ENCODE measurements around the gene TOP1.
"Not testable (repeated sequence)": the region's sequence is repeated elsewhere in the genome, so short reads cannot be mapped to it uniquely, and the experiment has no call there.

The TOP1 gene

DNA sequence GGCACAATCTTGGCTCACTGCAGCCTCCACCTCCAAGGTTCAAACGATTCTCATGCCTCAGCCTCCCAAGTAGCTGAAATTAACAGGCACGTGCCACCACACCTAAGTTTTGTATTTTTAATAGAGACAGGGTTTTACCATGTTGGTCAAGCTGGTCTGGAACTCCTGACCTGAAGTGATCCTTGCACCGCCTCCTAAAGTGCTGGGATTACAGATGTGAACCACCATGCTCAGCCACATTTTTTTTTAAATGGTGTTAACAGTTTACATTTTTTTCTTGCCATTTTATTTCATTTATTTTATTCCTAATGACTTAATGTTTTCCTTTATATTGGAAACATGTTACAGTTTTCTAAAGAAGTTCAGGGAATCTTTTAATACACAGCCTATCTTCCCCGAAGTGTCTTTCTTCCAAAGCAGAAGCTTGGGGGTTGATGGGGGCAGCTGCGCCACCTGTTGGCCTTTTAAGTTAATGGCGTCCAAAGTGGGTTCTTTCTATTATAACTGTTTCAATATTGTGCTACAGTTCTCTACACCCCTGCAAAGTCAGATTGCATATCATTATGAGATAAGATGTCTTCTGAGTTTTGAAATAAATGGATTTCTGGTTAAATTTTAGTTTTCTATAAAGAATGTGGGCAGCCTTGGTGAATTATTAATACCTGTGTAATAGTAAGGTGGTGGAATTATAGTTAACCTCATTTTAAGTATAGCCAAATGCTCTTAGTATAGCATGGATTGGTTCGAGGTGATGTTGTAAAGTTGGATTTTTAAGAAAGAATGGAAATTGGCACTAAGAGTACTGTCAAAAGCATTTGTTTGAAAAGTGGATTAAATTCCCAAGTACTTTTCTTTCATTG lies 66.7 kb downstream of the TOP1 start:
- peak; percentile 46 for FAIRE-seq

DNA sequence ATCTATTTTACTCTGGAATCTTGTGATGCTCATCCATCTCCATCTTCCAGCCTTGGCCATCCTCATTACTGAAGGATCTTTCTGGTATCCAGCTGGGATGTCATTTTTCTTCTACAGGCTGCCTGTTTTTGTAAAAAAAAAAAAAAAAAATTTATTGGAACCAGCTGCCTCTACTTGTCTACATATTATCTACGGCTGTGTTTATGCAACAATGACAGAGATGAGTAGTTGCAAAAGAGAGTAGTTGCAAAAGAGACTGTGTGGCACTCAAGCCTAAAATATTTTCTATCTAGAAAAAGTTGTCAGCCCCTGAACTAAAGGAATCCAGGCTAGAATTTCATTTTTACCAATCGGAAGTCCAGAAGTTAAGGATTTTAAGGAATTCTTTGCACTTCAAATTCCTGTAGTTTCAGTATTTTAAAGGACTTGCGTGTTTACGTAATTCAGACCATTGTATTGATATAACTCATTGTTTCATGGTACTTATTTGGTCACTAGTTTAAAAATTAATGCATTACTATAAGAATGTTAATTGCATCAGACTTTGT lies 70.2 kb downstream of the TOP1 start:
- no peak for FAIRE-seq

DNA sequence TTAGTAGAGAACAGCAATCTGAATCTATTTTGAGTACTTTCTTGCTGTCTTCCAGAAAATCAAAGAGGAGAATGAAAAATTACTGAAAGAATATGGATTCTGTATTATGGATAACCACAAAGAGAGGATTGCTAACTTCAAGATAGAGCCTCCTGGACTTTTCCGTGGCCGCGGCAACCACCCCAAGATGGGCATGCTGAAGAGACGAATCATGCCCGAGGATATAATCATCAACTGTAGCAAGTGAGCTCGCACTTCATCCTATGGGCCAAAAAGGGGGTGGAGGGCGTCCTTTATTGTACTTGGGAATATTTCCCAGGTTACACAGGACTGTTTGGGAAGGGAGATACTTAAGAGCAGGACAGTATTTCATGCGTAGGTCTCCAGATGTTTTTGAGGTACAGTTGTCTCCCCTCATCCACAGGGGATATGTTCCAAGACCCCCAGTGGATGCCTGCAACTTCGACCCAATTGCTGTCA lies 71.4 kb downstream of the TOP1 start:
- FAIRE-seq: no peak

DNA sequence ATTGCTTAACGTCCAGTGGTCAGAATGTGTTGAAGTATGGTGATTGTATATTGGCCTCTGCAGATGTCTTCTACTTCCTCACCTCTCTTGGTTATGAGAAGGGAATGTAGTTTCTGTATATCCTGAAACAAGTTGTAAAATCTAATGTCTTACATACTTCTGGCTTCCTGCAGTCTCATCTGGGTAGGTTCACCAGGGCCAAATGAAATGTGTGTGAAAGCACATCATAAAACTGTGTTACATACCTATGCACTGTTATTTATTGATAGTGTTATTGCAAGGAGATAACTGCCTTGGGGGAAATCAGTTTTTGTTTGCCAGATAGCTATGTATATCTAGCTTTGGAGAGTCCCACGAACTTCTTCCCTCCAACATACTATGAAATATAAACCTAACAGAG lies 73.0 kb downstream of the TOP1 start:
- FAIRE-seq: no peak

DNA sequence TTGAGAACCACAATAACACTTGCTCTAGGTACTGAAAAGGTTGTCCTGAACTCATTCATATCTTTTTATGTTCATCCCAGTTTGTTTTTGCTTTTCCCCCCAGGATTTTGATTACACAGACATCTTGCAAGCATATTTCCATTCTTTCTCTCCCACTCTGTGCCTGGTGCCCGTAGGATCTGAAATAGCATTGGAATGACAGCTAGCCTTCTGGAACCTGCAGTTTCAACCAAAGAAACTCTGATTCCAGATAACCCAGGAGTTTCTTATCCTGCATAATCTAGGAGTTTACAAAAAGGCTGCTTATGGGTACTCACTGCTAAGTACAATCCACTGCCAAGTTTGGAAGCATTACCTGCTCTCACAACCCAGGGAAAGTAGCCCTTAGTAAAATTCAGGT lies 79.9 kb downstream of the TOP1 start:
- no peak for FAIRE-seq

DNA sequence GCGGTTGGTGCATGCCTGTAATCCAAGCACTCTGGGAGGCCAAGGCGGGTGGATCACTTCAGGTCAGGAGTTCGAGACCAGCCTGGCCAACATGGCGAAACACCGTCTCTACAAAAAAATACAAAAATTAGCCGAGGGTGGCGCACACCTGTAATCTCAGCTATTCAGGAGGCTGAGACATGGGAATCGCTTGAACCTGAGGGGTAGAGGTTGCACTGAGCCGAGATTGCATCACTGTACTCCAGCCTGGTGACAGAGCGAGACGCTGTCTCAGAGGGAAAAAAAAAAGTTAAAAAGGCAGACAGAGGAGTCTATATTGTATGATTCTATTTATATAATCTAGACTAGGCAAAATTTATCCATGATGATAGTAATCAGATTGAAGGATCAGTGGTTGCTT lies 81.4 kb downstream of the TOP1 start:
- no peak for FAIRE-seq

DNA sequence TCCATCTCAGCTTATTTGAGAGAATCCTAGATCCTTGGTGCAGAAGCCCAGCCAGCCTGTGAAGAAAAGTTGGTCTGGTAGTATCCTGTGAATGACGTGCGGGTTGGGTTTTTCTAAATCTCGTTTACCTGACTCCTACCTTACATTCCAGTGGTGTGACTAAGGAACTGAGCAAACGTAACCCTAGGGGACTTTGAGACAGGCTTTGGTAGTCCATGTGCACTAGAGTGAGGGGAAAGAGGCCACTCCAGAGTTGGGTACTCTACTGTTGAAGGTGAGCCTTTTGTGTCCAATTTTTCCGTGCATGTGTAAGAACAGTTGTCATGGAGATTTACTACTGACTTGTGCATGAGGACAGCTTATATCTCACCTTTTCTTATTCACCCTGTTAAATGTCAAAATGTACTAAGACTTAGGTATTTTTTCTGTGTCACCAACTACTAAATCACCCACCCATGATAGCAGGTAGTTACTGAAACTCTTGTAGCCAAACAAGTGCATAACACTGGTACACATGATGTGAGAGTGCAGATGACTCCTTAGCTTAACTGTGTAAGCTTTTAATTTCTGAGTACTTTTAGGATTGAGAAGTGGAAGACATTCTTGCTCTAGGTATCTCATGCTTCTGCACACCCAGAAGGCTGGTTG lies 82.4 kb downstream of the TOP1 start:
- no peak for FAIRE-seq

DNA sequence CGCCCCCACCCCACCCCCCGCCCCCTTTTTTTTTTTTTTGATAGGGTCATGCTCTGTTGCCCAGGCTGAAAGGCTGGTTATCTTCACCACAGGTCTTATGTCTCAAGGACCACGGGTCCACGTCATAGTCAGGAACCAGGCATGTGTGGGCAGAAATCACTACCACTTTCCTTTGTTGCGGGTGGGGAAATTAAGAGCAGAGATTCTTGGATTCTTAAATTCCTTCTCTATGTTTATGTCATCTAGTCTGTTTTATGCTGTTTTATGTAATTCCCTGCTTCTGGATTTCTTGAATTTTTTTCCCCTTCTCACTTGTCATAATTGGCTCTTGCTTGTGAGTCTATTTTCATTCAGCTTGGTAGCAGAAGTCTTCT lies 82.9 kb downstream of the TOP1 start:
- FAIRE-seq: no peak

DNA sequence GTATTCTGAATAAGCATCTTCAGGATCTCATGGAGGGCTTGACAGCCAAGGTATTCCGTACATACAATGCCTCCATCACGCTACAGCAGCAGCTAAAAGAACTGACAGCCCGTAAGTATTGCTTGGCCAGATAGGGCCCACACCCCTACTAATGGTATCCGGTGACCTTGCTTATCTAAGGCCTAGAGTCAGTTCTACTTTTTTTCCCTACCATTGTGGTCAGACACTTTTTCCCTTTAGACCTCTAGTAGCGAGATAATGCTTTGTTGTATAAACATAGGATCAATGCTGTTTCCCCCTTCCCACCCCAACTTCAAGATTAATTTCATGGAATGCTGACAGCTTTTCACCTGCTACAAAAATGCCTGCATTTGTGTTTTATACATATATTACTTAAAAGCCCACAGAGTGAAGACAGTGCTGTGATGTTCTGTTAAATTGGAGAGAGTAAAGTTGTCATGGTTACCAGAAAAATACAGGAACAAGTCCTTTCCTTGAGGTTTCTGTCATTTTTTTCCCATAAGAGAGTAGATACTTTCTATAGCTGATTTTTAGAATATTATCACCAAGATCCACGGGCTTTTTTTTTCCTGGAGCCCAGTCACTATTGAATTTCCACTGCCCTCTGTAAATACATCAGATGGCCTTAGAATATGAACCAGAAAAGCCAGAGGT lies 87.8 kb downstream of the TOP1 start:
- FAIRE-seq: no peak

DNA sequence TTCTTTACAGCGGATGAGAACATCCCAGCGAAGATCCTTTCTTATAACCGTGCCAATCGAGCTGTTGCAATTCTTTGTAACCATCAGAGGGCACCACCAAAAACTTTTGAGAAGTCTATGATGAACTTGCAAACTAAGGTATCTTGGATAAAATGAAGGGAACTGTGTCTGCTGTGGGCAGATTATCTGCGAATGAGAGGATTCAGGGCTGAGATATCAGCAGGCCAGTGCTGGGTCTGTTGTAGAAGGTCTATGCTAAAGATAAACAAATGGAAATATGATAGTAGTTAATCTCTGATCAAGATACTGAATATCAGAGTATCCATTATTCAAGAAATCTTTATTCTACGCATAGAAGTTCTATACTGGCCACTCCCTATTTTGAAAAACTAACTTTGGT lies 89.5 kb downstream of the TOP1 start:
- not testable (repeated sequence) for FAIRE-seq

DNA sequence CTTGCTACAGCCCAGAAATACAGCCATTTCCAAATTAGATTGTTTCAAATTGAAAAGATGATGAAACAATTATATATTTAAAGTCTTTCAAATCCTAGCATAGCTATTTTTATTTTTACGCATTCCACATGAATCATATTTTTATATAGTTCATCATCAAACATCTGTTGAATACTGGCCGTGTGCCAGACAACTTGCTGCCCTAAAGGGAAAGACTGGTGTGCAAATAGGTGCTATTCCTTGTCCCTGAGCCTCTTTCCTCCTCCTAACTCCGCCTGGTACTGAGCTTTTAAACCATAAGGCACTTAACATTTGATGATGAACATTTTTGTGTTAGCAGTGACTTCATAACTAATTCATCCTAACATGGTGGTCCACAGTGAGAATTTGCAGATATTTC lies 90.0 kb downstream of the TOP1 start:
- no peak for FAIRE-seq

DNA sequence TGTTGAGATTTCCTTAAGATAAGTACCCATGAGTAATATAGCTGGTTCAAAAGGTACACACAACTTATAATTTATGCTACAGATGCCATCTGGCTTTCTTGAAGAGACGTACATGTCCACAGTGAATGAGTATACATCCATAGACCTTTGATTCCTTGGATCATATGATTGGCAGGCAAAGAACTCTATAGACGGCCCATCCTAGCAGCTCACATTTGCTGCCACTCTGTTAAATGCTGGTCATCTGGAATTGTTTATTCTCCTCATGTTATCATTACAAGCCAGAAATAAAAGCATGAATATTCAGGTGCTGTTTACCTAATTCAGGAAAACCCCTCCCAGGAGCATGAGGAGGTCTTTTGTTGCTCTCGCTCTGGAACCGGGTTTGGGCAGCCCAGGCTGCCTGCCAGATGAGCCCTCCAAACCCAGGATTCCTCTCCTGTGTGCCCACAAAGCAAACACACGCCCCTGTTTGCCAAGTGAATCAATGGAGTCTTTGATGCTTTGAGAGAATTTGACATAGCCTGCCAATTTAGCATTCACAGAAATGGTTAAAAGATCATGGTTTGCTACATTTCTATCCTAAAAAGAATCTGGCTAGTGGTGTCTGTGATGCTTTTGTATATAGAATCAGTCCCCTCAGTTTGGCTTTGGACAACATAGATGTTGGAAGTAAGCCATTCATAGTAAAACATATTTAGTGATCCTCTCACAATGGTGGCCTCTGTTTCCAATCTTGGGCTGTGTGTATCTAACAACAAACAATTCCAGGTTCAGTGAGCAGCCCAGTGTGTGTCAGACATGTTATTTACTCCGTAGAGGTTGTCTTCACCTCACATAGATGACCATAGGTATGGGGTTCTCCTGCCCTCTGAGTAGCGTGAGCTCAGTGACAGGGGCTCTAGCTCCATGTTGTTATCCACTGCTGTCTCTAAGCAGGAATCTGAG lies 91.3 kb downstream of the TOP1 start:
- no peak for FAIRE-seq

DNA sequence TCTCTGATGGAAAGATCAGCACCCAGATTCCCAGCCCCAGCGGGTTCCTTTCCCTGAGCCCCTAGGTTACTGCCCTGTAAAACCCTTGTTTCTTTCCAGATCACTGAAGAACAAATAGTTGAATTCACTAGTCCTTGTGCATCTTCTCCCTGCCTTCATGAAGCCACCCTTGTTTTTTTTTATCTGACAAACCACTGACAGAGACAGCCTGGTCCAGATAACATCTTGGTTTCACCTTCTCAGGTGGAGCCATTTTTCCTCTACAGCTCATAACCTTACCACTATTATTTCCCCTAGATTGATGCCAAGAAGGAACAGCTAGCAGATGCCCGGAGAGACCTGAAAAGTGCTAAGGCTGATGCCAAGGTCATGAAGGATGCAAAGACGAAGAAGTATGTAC lies 92.8 kb downstream of the TOP1 start:
- FAIRE-seq: no peak

DNA sequence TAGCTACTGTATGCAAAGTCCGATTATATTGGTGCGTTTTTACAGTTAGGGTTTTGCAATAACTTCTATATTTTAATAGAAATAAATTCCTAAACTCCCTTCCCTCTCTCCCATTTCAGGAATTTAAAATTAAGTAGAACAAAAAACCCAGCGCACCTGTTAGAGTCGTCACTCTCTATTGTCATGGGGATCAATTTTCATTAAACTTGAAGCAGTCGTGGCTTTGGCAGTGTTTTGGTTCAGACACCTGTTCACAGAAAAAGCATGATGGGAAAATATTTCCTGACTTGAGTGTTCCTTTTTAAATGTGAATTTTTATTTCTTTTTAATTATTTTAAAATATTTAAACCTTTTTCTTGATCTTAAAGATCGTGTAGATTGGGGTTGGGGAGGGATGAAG lies 95.0 kb downstream of the TOP1 start:
- FAIRE-seq: no peak

DNA sequence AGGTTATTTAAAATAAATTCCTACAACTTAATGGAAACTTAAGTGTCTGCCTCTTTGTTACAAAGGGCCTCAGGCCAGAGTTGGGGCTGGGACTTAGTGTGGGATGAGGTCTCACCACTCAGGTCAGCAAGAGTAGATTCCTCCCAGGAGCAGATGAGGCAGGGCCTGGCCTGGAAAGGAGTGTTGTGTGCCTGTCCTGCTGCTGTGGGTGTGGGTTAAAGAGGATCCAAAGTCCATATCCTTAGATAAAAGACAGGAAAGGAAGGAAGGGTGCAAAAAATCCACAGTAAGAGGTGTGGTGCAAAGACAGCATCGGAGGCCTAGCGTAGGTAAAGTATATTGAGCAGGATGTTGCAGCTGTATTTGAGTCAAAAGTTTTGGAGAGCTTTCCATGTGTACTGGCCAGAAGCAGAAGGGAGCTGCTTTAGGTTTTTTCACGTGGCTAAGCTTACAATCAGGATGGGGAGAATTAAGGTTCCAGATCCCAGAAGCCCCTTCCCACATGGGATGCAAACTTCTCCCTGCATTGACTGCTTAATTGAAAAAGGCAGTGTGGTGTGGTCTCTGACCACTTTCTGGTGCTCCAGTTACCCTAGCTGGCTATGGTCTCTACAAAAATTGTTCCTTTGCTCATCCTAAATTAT lies 96.0 kb downstream of the TOP1 start:
- FAIRE-seq: no peak

DNA sequence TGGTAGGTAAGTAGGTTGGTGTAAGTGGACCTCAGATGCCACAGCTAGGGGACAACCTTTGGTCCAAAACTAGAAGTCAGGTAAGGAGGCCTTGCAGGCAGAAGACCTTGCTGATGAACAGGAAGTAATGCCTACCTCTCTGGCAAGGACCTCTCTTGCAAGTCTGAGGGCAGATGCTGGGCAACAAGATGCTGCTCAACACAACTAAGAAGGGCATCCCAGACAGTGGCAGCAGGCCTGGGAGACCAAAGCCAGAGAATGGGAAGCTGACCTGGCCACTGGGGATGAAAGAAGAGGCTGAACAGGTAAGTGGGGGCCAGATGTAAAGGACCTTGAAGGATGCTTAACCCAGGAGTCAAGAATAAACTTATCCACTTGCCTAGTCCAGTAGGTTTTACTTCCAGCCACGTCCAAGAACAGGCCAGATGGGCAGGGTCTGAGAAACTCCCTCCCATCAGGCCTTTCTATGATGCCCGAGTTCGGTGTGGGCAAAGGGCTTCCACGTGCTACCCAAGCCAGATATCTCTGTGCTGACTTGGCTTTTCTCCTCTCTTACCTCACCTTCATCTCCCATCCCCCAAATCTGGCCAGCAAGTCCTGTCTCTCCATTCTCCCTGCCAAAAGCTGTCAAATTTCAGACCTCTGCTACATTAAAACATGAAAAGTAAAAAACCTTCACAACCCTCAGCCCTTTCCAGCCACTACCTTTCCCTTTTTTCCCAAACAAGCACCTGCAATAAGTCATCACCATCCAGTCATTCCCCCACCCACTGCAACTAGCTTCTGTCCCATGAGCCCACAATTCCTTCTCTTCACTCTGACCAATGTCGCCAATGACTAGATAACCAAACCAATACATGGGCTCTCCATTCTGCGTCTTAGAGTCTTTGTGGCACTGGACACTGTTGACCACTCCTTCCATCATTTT lies 97.2 kb downstream of the TOP1 start:
- FAIRE-seq: no peak

DNA sequence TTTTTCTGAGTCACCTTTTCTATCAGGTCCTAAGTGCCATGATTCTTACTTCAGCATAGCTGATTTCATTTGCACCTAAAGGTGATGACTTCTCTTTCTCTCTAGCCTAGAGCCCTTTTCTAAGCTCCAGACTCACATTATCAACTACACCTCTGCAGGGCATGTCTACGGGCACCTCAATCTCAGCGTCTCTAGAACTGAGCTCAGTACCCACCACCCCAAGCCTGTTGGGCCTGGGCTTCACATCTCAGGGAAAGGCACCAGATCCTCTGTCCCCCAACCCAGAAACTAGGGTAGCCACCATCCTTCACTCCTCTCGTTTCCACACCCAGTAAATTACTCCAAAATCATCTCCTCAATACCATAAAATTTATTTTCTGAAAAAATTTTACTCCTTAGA lies 98.1 kb downstream of the TOP1 start:
- no peak for FAIRE-seq

DNA sequence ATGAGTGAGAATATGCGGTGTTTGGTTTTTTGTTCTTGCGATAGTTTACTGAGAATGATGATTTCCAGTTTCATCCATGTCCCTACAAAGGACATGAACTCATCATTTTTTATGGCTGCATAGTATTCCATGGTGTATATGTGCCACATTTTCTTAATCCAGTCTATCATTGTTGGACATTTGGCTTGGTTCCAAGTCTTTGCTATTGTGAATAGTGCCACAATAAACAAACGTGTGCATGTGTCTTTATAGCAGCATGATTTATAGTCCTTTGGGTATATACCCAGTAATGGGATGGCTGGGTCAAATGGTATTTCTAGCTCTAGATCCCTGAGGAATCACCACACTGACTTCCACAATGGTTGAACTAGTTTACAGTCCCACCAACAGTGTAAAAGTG lies 99.7 kb downstream of the TOP1 start:
- not testable (repeated sequence) for FAIRE-seq

DNA sequence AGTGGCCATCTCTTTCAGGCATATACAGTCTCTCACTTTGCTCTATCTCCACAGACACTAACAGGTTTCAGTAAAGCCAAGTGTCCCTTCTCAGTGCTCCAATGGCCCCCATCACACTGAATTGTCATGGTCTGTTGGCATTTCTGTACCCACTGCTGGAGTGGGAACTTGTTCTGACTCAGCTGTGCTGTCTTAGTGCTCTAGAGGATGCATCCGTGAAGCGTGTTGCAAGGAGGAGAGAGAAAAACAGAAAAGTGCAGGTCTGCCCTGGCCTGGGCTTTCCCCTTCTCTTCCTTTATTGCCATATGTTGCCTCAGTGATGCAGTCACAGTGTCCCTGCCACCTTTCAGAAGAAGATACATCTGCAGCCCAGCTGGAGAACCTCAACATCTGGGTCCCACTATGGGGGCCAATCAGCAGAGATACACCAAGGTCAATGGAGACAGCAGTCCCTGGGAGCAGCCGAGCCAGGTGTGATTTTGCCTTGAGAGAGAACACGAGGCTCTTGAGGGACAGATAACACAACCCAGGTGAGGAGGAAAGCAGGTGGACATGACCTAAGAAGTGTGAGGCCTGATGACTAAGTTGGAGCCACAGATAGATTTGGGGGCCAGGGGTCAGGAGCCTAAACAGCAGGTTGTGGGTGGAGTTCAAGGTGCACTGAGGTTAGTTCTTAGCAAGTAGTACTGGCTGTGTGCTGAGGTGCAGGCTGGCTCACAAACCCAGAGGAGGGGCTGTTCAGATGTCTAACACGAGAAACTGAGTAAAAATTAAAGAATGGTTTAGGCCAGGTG lies 103.2 kb downstream of the TOP1 start:
- FAIRE-seq: no peak

DNA sequence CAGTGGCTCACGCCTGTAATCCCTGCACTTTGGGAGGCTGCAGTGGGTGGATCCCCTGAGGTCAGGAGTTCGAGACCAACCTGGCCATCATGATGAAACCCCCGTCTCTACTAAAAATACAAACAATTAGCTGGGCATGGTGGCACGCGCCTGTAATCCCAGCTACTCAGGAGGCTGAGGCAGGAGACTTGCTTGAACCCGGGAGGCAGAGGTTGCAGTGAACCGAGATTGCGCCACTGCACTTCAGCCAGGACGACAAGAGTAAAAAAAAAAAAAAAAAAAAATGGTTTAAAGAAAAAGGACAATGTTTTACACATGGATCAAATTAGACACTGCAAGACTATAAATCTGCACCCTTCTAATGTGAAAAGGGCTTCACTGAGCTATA lies 103.8 kb downstream of the TOP1 start:
- FAIRE-seq: not testable (repeated sequence)
